Pancreas (tissue), 10 donors: ENCODE measurements around the gene MTOR. TPM values are rescaled to one million over a fixed set of nuclear protein-coding genes. Genes with fewer than 3 reads are reported as not detected.

Source experiments
- ATAC-seq, 4 donors: fragments of 200-7000 bp; cut with Tn5 transposase; one replicate each; pipeline versions ENCODE4 v1.8.0 to v1.9.1; 2020; ENCODE audit warnings: mild to moderate bottlenecking in 4 of 4, moderate library complexity in 4 of 4
- DNase-seq, 6 donors: peaks; one replicate each; pipeline ENCODE4 v3.0.0-alpha.2; 2020
- FAIRE-seq: peaks from 2 replicates; lab custom pipeline; 2012; peaks lifted over from hg19 to GRCh38; lab: Jason Lieb, UNC
- H3K27ac ChIP-seq, 4 donors: fragments of 200-600 bp; sonication (generic); 1 replicate in 3 of 4; 2 replicates in 1 of 4; pipeline versions ENCODE4 v1.5.0 to v1.8.0; 2020
- H3K27me3 ChIP-seq, 4 donors: fragments of 200-600 bp; one replicate each; pipeline ENCODE4 v1.8.0; 2021
- H3K36me3 ChIP-seq, 3 donors: fragments of 200-600 bp; sonication (generic) in 1 of 3; one replicate each; pipeline versions ENCODE4 v1.5.0 to v1.8.0; 2020 to 2021
- H3K4me1 ChIP-seq, 3 donors: fragments of 200-600 bp; one replicate each; pipeline ENCODE4 v1.8.0; 2021
- H3K4me3 ChIP-seq, 4 donors: fragments of 200-600 bp; sonication (generic) in 2 of 4; one replicate each; pipeline versions ENCODE4 v1.5.0 to v1.8.0; 2020 to 2021
- H3K9me3 ChIP-seq, 4 donors: fragments of 200-600 bp; one replicate each; pipeline ENCODE4 v1.8.0; 2021
- CTCF ChIP-seq, 4 donors: fragments of 200-600 bp; sonication (generic) in 3 of 4; IDR thresholded peaks; one replicate each; pipeline versions ENCODE4 v1.5.0 to v1.8.0; 2021; ENCODE audit warnings: antibody characterized with exemption in 4 of 4
- WGBS, 2 donors: extraction: QIAGEN DNeasy Blood & Tissue Kit; methylation state at CpG; one replicate each; pipeline ENCODE4 v1.1.7; 2013; 5-methylcytosine and 5-hydroxymethylcytosine counted together
- intact Hi-C, 3 donors: fragments of 100-400 bp; cut with DNase I; formaldehyde crosslinking; loops; one replicate each; pipeline versions ENCODE4 v1.11.1 to v1.14.2; 2022
- polyA plus RNA-seq, 2 donors: library from polyadenylated mRNA; stranded (reverse); fragments of 200-250 nt; gene quantifications; one replicate each; pipeline ENCODE4 v1.2.3, GENCODE V29; 2013
- total RNA-seq, 6 donors: library from RNA; stranded (reverse); fragmentation: NEBNext Ultra II Directional in 4 of 6; extraction: Animal tissue kit (Norgen Biotek cat#: 25700) in 4 of 6; gene quantifications; one replicate each; pipeline versions ENCODE4 v1.2.1 to v1.2.4, GENCODE V29; 2021 to 2023
- donor health status: healthy with polysubstance abuse.
- donor health status: DM: no; HTN: no; CAD: no; lungs with moderate emphysema.
- donor health status: DM: no; HTN: no; CAD: no.
- donor health status: control.
- donor health status: control.
- donor health status: Bipolar disorder and iron deficiency.
- donor health status: DM: yes; HTN: yes; CAD: no.
- donor health status: DM: no; HTN: no; CAD: no.
- donor health status: DM: no; HTN: no; CAD: no.
- donor health status: DM: yes; HTN: yes; CAD: no.

Gene MTOR
- total and polyA plus RNA-seq, 8 donors: 11.9 to 22.6 (median 15.8) TPM

- Histone ChIP-seq H3K36me3 (peaks cover 0 to 6% (median 5%) of the 10 kb centered on the region in 3 donors), H3K4me3 (no peak overlapping the region), H3K9me3 (no peaks in the 10 kb centered on the region), H3K4me1 (peaks cover 0 to 3% (median 0%) of the 10 kb centered on the region in 3 donors), H3K27me3 (no peaks in the 10 kb centered on the region), H3K27ac (no peak overlapping the region)
- intact Hi-C loops: no loop called here
- no peak for TF ChIP-seq CTCF (IDR thresholded peaks at IDR 0.05)
- ATAC-seq (no peak), FAIRE-seq (no peak), DNase-seq (no peak)
- 92 to 97% methylated on average over 3 of the region's 3 CpGs for WGBS, 2 donors
Observed at GRCh38 chr1:11286735-11287410, 24.5 kb upstream of the MTOR start.

- Histone ChIP-seq H3K27me3 (no peaks in the 10 kb centered on the region), H3K36me3 (peaks cover 0 to 6% (median 5%) of the 10 kb centered on the region in 3 donors), H3K9me3 (no peaks in the 10 kb centered on the region), H3K4me3 (no peak overlapping the region), H3K27ac (no peak overlapping the region), H3K4me1 (peaks cover 0 to 8% (median 4%) of the 10 kb centered on the region in 3 donors)
- no peak for TF ChIP-seq CTCF (IDR thresholded peaks at IDR 0.05)
- FAIRE-seq: no peak
- 88 to 91% methylated on average over 7 of the region's 7 CpGs for WGBS, 2 donors
- no peak for ATAC-seq
- intact Hi-C loops: no loop called here
- no peak for DNase-seq
Observed at GRCh38 chr1:11285883-11286734, 23.8 kb upstream of the MTOR start.

GRCh38 chr1:11284784-11285183 is 22.4 kb upstream of the MTOR start:
- DNase-seq (no peak), FAIRE-seq (no peak), ATAC-seq (no peak)
- intact Hi-C loops: no loop called here
- Histone ChIP-seq H3K27me3 (no peaks in the 10 kb centered on the region), H3K4me1 (peaks cover 0 to 12% (median 4%) of the 10 kb centered on the region in 3 donors), H3K27ac (no peak overlapping the region), H3K4me3 (no peak overlapping the region), H3K9me3 (no peaks in the 10 kb centered on the region), H3K36me3 (peaks cover 0 to 6% (median 5%) of the 10 kb centered on the region in 3 donors)
- no peak for TF ChIP-seq CTCF (IDR thresholded peaks at IDR 0.05)
- 72 to 78% methylated on average over 6 of the region's 6 CpGs for WGBS, 2 donors

GRCh38 chr1:11283151-11283550 is 20.8 kb upstream of the MTOR start:
- Histone ChIP-seq H3K4me3 (no peak overlapping the region), H3K4me1 (peaks cover 0 to 12% (median 4%) of the 10 kb centered on the region in 3 donors), H3K27me3 (no peaks in the 10 kb centered on the region), H3K36me3 (peaks cover 0 to 6% (median 5%) of the 10 kb centered on the region in 3 donors), H3K27ac (no peak overlapping the region), H3K9me3 (no peaks in the 10 kb centered on the region)
- no peak for DNase-seq
- whole genome bisulfite sequencing, 2 donors: 92 to 93% methylated on average over 6 of the region's 6 CpGs
- TF ChIP-seq CTCF (IDR thresholded peaks at IDR 0.05): no peak
- intact Hi-C loops: no loop called here
- FAIRE-seq: no peak
- ATAC-seq: no peak
